Stimulated activated CD8-positive, alpha-beta memory T cell treated with anti-CD3 and anti-CD28 coated beads, Interleukin-15, amount 100 ng/mL, for 24 hours (primary cell): ENCODE measurements around the gene CPN2.

ENCODE experiments used
- DNase-seq: peaks from one replicate; pipeline ENCODE4 v3.0.0-alpha.2; 2020; ENCODE audit warnings: low read depth

The CPN2 gene

GRCh38 chr3:194327218-194328052, 23.7 kb downstream of the CPN2 start:
- no peak for DNase-seq

- DNase-seq, result no peak
Observed at GRCh38 chr3:194326968-194327217, 24.2 kb downstream of the CPN2 start.

- no peak for DNase-seq
Observed at GRCh38 chr3:194326192-194326967, 24.7 kb downstream of the CPN2 start.

GRCh38 chr3:194325424-194326153, 25.5 kb downstream of the CPN2 start:
- DNase-seq, result no peak

- DNase-seq, result no peak
Observed at GRCh38 chr3:194324823-194325327, 26.3 kb downstream of the CPN2 start.

DNA sequence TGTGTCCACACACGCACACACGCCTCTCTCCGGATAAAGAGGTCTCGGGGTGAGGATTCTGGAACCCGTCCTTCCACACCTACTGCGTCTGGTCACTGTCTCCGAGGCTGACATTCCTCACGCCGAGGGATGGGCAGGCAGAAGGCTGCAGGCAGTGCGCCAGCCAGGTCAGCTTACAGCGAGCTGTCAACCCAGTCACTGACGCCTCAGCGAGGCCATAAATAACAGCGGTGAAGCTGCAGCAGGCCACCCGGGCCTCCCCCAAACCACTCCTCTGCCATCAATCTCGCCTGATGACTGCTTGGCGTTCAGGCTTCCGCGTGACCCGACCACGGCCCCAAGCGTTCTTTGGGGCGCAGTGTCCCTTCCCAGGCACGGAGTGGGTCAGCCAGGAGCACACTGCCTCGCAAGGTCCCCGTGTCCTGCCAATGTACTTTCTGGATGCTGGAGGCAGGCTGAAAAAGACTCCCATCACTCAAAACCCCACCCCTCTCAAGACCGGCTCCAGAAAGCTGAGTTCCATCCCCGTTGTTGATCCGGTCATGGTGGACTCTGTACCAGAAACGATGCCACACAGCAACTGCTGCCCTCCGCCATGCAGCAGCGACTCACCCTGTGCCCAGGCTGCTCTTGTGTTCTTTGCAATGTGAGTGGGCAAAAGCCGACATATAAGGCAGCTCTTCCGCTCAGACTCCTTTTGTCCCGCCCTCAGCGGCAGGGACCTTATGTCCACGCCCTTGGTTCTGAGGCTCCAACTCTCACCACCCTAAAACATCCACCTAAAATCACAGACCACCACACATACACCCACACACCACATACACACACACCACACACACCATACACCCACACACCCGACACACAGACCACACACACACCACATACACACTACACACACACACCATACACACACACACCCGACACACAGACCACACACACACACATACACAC, 27.1 kb downstream of the CPN2 start:
- DNase-seq, result no peak

- no peak for DNase-seq
Observed at GRCh38 chr3:194322678-194323211, 28.4 kb downstream of the CPN2 start.

GRCh38 chr3:194321693-194322640, 29.2 kb downstream of the CPN2 start:
- no peak for DNase-seq

GRCh38 chr3:194320744-194321243, 30.3 kb downstream of the CPN2 start:
- DNase-seq, result no peak

GRCh38 chr3:194320100-194320499, 31.0 kb downstream of the CPN2 start:
- no peak for DNase-seq

- DNase-seq, result no peak
Observed at GRCh38 chr3:194318511-194319161, 32.5 kb downstream of the CPN2 start.

- DNase-seq, result no peak
Observed at GRCh38 chr3:194316918-194317317, 34.2 kb downstream of the CPN2 start.

GRCh38 chr3:194315965-194316361, 35.2 kb downstream of the CPN2 start:
- DNase-seq, result no peak

DNA sequence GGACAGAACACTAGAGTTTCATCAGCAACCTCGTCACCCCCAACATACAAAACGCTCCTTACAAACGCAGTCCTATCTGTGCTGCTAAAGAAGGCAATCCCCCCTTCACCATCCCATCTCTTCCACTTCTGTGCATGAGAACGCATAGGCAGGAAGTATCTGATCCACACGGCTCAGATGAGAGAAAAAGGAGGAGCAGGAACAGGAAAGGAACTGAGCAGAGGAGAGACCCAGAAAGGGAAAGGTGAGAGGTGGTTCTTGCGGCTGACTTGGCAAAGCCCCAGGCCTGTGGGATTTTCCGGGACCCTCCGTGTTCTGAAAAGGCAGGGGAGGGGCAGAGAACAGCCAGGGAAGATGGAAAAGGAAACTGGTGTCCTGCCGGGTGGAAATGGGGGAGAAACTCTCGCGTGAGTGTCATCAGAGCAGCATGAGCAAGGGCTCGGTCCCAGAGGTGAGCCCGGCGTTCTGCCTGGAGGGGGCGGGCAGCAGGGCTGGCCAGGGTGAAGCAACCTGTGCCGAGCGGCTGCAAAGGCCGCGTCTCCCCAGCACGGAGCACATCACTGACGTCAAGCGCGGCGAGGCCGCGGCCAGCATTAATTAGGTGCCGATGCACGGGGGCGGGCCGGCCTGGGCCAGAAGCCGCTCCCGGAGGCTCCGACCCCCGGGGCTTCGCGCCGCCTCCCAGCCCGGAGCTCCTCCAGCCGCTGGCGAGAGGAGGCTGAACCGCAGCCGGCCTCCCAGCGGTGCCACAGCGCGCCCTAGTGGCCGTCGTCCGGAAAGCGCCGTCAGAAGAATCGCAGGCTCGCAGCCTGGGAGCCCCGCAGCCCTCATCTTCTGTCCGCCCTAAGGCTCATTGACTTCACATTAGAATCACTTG, 35.8 kb downstream of the CPN2 start:
- DNase-seq, result peak; percentile 80

- DNase-seq, result no peak
Observed at GRCh38 chr3:194314388-194315068, 36.6 kb downstream of the CPN2 start.

GRCh38 chr3:194313560-194314387, 37.4 kb downstream of the CPN2 start:
- DNase-seq, result no peak

GRCh38 chr3:194312743-194313281, 38.3 kb downstream of the CPN2 start:
- no peak for DNase-seq
